OCI-M2 (cell line): ENCODE measurements around the gene ZNF691.

ENCODE experiments used
- DNase-seq: peaks from one replicate; lab custom pipeline; 2025; ENCODE audit not compliant: unreplicated experiment; lab: John Stamatoyannopoulos, UW

ZNF691 gene

DNA sequence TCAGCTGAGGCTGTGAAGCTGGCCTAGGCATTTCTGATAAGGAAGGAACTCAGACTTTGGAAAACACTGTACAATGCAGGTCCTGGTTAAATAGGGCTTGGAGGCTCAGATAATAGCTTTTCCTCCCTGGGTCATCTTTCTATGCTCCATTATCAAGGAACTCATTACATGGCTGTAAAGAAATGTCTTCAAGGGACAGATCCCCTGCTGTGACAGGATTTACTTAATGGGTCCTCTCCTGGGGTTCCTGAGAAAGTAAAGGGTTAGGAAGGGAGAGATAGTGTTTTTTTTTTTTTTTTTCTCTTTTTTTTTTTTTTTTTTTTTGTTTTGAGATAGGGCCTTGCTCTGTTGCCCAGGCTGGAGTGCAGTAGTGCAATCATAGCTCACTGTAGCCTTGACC, 15.1 kb upstream of the ZNF691 start:
- DNase-seq = peak; percentile 38

- no peak for DNase-seq
These were observed 13.7 kb upstream of the ZNF691 start for GRCh38 chr1:42832641-42833240.

- no peak for DNase-seq
These were observed 12.4 kb upstream of the ZNF691 start for GRCh38 chr1:42833981-42834380.

DNA sequence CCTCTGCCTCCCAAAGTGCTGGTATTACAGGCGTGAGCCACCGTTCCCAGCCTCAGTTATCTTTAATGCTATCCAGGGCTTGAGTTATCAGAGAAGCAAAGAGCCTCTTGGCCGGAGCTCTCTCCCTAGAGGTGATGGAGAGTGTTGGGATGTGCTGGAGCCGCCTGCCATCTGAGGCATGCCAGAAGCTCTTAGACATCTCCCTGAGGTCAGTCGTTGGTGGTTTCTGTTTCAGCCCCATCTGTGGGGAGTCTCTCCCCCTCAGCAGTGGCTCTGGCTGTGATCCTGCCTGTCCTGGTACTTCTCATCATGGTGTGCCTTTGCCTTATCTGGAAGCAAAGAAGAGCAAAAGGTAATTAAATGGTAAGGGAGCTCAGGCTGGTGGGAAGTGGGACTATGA, 11.6 kb upstream of the ZNF691 start:
- DNase-seq = no peak

DNA sequence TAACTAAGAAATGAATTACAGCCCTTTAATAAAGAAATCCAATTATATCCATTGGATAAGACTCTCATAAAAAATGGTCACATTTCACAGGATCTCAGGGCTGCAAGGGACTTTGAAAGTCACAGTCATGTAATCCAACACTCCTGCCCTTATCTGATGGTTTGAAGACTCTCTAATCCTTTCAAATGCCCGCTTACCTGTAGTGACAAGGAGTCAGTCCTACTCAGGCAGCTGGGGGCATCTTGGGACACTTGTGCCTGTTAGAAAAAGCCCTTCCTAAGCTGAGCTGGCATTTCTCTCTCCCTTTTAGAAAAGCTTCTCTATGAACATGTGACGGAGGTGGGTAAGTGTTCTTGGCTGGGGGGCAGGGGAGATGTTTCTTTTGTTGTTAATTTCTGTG, 11.0 kb upstream of the ZNF691 start:
- no peak for DNase-seq

DNA sequence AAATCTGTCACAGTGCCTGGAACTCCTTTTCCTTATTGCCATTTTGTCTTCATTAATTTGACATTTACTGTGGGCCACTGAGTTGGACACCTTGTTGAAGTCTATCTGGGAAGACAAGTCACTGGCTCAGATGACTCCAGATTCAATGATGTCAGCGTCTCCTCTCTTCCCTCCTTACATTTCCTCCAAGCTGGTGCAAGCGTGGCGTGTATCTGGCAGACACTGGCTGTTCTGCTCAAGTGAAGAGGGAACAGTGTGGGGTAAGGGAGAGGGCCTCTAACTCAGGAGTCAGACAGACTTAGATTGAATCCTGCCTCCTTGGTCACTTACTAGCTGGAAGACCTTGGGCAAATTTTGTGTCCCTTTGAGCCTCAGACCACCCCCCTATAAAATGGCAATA, 8.7 kb upstream of the ZNF691 start:
- DNase-seq = no peak

- no peak for DNase-seq
These were observed 7.8 kb upstream of the ZNF691 start for GRCh38 chr1:42838482-42839190.

GRCh38 chr1:42841010-42841409, 5.4 kb upstream of the ZNF691 start:
- DNase-seq = no peak

DNA sequence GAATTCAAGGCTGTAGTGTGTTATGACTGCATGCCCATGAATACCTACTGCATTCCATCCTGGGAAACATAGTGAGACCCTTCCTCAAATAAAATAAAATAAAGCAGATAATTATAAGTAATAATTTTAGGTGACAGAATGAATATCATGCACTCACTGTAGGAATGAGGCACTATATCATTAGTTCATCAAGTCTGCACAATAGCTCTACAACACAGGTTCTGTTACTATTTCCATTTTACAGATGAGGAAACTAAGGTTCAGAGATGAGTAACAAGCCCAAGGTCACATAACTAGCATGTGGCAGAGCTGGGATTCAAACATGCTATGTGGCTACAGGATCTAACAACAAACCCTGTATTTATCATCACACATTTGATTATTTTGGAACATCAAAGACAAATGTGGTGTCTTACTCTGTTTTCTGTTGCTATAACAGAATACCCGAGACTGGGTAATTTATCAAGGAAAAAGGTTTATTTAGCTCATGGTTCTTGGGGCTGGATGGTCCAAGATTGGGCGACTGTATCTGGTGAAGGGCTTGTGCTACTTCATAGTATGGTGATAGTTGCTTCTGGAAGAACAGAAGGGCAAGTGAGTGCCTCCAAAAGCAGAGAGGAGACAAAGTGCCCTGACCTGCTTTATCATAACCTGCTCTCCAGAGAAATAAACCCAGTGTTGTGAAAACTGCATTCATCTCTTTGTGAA, 4.8 kb upstream of the ZNF691 start:
- no peak for DNase-seq

GRCh38 chr1:42844592-42845140, 1.7 kb upstream of the ZNF691 start:
- no peak for DNase-seq

- no peak for DNase-seq
These were observed 1.2 kb upstream of the ZNF691 start for GRCh38 chr1:42845193-42845592.

DNA sequence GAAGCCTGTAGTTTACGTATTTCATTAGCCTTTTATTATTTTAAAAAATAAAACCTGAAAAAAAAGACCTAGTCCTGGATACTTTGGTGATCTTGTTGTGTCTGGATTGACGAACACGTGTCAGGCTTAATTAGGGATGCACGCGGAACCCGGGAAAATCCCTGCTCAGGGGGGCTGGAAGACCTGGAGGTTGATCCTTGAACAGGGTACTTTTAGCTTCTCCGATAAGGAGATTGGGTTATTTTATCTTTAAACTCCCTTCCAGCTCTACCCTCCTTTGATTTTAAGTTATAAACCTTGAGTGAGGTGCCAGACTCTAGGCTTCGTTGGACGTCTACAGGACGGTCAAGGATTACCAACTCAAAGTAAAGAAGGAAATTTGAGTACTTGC, 552 bp upstream of the ZNF691 start:
- DNase-seq = no peak

DNA sequence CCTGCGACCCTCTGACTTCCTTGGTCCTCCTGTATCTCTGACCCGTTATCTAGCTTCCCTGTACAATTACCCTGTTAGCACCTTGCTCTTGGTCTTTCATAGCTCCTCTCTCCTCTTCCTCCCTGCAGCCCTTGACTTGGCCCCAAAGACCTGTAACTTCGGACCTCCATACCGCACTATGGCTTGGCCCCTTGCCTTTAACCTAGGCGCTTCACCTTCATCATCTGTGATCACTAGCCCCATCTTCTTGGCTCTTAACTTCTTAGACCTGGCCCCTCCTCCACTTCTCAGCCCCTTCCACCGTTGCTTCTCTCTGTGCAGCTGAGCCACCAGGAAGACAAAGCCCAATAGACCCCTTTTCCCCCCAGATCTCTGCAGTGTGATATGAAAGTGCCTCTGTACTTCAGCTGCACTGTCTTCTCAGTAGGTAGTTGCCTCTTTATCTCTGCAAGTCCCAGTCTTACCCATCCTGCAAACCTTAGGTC, 740 bp downstream of the ZNF691 start:
- DNase-seq = no peak

GRCh38 chr1:42847721-42848460, 1.5 kb downstream of the ZNF691 start:
- no peak for DNase-seq

- no peak for DNase-seq
These were observed 2.6 kb downstream of the ZNF691 start for GRCh38 chr1:42848823-42849537.

DNA sequence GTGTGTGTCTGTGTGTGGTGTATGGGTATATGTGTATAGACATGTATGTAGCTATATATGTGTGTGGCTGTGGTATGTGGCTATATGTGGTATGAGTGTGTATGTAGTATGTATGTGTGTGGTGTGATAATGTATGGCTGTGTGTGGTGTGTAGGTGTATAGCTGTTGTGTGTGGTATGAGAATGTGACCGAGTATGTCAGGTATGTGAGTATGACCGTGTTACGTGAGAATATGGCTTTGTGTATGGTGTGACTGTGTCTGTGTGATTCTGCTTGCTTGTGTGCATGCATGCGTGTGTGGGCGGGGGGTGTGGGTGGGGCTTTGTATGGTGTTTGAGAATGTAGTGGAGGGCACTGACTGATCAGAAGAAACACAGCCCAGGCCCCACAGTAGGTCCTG, 3.5 kb downstream of the ZNF691 start:
- DNase-seq = no peak

GRCh38 chr1:42851420-42851819, 5.0 kb downstream of the ZNF691 start:
- DNase-seq = no peak

GRCh38 chr1:42851960-42852607, 5.7 kb downstream of the ZNF691 start:
- DNase-seq = no peak

DNA sequence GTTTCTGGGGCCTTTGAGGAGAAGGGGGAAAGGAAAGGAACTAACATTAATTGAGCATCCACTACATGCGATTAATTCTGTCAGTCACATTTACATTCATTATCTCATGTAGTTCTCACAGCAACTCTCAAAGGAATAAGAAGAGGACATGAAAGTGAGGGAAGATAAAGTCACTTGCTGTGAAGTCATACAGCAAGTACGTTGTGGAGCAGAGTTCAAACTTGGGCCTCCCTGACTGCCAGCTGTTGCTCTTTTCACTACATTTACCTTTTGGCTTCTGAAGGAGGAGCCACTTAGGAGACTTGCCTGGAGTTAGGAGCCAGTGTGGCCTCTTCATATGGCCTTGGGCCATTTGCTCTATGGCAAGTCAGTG, 6.2 kb downstream of the ZNF691 start:
- no peak for DNase-seq
